Suppressor macrophage (primary cell): Measurements from ENCODE around the gene UBE2E1.

Source experiments
- DNase-seq, 4 experiments: peaks; one replicate each; pipeline ENCODE4 v3.0.0-alpha.2; 2020 to 2022
- total RNA-seq, 17 experiments: gene quantifications; one replicate each; lab custom pipeline; 2026; ENCODE audit warnings: mixed read lengths in 6 of 17, inconsistent platforms in 3 of 17; lab: John Stamatoyannopoulos, UW

The UBE2E1 gene
- total RNA-seq: 49.3 to 215 (median 89.0) reads per million in 17 experiments

GRCh38 chr3:23805633-23806533 lies at the start of gene UBE2E1:
TSS of gene UBE2E1 (plus strand) at chr3:23805955. CDS start at chr3:23807270, 1,315 bp downstream.
- peak; percentile 79 to 92 (median 90) for DNase-seq

GRCh38 chr3:23756206-23756840 lies 49.4 kb upstream of the UBE2E1 start:
- DNase-seq: peak in 1 of 4 experiments; percentile 26

DNA sequence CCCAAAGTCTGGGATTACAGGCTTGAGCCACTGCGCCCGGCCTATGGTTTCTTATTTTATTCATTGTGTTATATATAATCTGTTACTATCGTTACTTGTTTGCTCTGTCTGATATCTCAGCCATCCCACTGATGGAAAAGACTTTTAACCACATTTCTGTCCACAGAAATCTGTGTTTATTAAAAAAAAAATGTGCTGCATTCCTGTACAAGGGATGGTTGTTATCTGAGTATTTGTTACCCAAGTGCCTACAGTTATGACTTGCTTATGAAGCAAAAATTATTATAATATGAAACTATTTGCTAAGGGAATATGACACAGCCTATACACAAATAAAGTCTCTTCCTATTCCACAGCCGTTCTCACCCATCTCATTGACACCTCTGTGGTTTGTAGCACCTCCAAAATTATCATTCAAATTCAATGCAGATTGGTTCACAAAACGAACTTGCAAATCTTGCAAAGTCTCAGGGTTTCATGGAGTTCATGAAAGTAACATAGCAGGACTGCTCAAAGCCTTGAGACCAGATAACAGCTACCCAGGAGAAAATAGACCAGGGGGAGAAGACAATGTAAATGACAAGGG lies 47.4 kb upstream of the UBE2E1 start:
- no peak for DNase-seq

DNA sequence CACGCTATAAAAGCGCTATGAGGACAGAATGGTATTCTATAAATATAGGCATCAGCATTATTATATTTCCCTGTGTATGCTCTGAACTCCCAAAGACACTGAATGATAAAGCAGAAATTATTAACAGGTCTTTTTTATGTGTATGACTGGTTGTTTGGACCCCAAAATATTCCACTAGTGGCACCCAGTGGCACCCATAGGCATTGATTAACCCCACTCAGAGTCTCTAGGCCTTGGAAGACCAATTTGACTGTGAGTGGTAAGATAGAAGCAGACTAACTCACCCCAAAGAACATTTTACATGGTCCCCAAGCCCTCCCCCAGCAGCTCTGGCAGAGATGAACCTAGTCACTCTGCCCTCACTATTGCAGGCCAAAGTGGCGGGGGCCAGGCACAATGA lies 45.4 kb upstream of the UBE2E1 start:
- DNase-seq: peak in 3 of 4 experiments; percentile 18 to 26 (median 21)

DNA sequence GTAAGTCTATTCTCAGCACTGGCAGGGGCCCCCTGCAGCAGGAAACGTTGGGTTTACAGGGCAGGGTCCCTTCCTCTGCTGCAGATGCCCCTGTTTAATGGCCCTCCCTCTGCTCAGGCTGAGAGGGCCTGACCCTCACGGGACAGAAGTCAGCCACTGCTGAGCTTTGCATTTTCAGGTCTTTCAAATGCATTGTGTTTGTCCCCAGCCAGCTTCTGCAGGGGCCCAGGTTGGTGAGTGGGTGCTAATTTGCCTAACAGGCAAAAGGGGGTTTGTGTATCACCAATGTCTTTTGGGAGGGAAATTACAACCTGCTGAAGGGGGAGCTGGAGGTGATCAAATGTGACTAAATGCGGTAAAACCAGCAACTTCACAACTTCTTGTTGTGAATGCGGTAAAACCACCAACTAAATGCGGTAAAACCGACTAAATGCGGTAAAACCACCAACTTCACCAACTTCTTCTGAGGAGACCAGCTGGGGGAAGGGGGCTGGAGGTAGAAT lies 44.8 kb upstream of the UBE2E1 start:
- no peak for DNase-seq

DNA sequence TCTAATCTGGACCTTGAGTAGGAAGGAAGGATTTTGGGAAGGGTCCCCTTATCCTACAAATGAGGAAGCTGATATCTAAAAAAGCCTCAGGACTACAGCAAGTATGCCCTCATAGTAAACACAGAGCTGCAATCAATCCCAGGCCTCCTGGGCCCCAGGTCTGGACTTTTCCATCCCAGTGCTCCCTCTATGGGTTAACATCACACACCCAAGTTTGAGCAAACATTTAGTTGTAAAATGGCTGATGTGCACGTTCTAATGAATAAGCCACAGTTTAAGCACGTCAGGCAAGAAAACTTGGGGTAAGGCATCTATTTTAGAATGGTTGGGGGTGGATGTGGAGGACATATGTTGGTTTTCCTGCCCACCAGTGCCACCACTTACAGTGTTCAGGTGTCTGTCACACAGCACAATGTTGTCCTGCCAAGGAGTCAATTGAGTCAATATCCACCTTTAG lies 44.3 kb upstream of the UBE2E1 start:
- DNase-seq: peak in 3 of 4 experiments; percentile 50 to 65 (median 61)

DNA sequence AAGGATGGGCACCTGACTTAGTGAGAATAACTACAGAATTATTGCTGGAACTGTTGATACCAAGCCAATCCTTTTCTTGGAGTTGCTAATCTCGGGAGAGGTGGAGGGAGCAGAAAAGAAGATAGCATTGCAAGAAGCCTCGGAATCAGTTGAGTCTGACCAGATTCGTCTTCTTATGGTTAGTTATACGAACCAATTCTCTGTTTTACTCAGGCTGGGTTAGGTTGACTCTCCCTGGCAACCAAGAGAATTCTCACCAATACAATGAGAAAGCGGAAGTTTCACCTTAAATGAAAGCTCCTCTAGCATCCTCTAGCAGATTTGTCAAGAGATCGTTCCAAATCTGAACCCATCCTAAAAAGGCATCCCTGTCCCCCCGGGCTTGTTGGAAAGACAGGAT lies 43.5 kb upstream of the UBE2E1 start:
- DNase-seq: no peak

- DNase-seq: peak in 2 of 4 experiments; percentile 9 to 25
Measured at GRCh38 chr3:23762759-23763477, 42.8 kb upstream of the UBE2E1 start.

DNA sequence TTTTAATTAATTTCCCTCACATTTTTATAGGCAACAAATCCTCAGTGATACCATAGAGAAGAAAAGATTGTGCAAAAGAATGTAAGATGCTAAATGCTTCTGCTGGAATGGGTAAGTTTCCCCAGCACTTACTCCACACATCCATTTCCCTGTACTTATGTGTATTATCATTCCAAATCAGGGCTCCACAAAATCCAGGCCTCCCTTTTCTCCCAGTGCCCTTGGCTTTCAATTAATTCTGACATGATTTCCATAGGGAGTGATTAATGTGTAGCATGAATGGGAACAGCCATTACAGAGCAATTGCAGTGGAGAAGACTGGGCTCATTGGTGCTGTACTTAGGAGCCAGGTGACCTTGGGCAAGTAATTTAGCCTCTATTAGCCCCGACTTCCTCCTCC lies 41.3 kb upstream of the UBE2E1 start:
- no peak for DNase-seq

GRCh38 chr3:23767546-23767945 lies 38.2 kb upstream of the UBE2E1 start:
- peak in 3 of 4 experiments; percentile 10 to 20 (median 11) for DNase-seq

DNA sequence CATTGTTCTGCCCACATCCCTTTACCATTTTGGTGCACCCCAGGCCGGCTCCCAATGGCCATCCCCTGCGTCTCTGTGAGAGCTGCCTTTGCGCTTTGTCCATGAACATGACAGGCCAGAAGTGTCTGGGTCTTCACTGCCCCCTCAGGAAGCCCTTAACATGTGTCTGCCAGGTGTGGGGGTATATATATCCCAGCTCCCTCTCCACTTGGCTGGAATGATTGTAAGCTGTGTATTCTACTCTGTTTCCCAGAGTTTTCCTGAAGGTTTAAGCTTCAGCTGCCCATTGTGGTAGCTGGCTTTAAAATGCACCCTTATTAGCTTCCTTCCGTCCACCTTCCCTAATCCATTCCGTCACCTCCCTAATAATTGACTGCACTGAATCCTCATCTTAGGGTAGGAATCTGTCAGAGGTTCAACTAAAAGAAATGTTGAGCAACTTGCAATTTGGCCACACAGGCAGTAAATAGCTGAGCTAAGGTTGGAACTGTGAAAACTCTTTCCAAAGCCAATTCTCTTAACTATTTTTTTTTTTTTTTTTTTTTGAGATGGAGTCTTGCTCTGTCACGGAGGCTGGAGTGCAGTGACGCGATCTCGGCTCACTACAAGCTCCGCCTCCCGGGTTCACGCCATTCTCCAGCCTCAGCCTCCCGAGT lies 30.4 kb upstream of the UBE2E1 start:
- DNase-seq: no peak

DNA sequence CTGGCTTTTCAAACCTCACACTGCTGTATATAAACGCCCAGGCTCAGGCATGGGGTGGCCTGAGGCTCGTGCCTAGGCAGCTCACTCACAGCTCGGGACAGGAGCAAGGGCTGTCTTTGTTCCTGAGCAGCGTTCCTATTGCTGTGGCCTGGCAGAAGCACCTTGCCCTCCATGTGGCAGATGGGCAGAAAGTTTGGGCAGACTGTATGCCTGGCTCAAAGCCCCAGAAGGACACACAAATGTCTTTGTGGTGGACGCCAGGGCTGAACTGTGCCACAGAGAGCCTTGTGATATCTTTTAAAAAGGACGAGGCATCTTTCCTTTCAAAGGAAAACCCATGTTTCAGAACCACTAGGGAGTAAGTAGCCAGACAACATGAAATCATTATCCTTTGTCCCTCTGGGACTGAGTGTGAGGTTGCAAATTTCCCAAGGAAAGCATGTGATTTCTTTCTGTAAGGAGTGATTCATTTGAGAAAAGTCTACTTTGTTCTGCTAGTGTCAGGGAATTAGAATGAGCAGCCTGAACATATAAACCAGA lies 29.3 kb upstream of the UBE2E1 start:
- peak in 2 of 4 experiments; percentile 17 to 37 for DNase-seq

DNA sequence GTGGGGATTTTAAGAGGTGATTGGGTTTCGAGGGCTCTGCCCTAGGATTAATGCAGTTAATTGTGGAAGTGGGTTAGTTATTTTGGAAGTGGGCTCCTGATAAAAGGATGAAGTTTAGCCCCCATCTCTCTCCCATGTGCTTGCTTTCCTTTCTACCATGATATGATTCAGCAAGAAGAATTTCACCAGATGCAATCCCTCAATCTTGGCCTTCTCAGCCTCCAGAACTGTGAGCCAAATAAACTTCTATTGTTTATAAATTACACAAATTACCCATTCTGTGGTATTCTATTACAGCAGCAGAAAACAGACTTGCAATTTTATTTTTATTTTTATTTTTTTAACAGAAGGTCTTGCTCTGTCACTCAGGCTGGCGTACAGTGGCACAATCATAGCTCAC lies 27.3 kb upstream of the UBE2E1 start:
- DNase-seq: no peak

DNA sequence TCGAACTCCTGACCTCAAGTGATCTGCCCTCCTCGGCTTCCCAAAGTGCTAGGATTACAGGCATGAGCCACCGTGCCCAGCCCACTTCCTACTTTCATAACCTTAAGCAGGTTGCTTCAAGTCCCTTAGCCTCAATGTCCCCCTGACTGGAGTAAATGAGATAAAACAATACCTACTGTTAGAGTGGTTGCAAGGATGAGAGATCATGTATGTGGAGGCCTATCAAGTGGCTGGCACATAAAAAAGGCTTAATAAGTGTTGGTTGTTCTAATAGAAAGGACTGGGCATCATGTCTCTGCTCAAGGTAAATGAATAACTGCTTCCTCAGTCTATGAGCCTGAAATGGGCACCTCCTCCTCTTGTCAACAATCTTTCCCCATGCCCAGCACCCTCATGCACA lies 25.9 kb upstream of the UBE2E1 start:
- no peak for DNase-seq

DNA sequence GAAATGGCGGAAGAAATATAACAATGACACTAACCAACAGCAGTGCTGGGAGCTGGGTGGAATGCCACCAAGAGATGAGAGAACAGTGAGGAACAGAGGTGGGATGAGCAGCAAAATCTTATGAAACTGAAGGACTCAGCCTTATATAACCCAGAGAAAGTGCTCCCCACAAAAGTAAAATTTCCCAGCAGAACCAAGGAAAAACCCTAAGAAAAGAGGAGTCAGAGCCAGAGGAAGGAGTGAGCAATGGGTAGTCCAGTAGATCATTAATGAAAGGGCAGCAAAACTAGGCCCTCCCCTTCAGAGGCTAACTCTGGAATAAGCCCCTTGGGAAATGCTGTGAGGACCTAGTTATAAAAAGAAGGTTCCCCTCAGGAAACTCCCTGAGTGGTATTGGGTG lies 24.7 kb upstream of the UBE2E1 start:
- no peak for DNase-seq

- no peak for DNase-seq
Measured at GRCh38 chr3:23781871-23782270, 23.9 kb upstream of the UBE2E1 start.

GRCh38 chr3:23785097-23785645 lies 20.6 kb upstream of the UBE2E1 start:
- DNase-seq: no peak

- DNase-seq: no peak
Measured at GRCh38 chr3:23785882-23786281, 19.9 kb upstream of the UBE2E1 start.

DNA sequence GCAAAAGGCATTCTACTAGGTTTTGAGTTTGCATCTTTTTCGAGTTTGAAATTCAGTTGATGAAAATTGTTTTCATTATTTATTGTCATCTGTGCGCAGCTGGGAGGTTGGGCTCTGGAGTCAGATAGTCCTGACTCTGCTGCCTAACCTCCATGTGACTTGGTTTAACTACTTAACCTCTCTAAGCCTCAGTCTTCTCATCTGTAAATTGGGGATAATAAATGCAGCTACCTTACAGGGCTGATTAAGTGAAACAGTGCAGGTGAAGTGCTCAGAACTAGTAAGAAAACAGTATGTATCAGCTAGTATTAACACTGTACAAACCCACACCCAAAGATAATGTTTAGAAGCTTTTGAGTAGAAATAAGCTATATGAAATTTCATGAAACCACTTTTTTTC lies 14.1 kb upstream of the UBE2E1 start:
- no peak for DNase-seq

DNA sequence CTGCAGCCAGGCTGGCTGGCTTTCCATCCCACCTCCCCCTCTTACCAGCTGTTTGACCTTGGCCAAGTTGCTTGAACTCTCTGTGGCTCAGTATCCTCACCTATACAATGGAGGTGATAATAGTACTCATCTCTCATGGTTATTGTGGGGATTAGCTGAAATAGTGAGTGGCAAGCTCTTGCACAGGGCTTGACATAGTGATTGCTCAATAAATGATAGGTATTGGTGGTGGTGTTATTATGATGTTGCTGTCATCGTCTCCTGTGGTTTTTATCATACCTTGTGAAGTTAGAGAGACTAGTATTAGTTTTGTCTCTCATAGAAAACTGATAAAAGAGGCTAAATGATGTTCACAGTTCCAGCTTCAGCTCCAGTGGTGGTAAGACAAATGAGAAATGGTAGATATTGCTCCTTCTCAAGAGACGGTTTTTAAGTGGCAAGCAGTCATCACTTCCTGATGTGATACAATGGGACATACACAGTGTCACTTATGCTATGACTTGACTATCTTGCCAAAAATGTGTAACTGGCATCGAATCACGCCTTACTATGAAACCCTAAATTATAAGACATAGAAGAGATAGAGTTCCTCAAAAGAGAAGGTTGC lies 12.1 kb upstream of the UBE2E1 start:
- no peak for DNase-seq

DNA sequence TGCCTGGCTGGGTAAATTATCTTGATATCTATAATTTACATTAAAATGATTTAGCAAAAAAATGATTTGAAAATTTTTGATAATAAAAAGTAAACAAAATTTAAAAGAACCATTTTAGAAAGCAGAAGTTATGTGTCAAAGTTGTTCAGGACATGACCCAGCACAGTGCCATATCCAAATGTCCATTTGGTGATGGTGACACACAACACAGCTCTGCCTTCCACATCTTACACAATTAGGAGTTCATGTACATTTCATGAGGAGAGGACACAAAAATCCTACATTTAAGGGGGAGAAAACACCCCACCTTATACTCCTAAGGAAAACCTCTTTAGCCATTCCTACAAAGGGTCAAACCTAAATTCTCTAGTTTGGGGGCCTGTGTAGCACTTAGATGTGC lies 10.7 kb upstream of the UBE2E1 start:
- DNase-seq: peak in 1 of 4 experiments; percentile 24
